HCT116 (cell line): ENCODE data around the gene MINK1.

Source experiments
- CTCF ChIP-seq, 3 experiments: fragments of 200-600 bp in 1 of 3; sonication (generic) in 1 of 3; IDR thresholded peaks in 2 of 3; conservative IDR thresholded peaks in 1 of 3; 2 replicates each; pipeline ENCODE4 v1.5.1; 2012 to 2017; ENCODE audit warnings: low read depth in 2 of 3, low read length in 2 of 3, antibody characterized with exemption in 1 of 3, borderline replicate concordance in 1 of 3, control low read depth in 1 of 3, mild to moderate bottlenecking in 1 of 3, mixed read lengths in 1 of 3, mixed run types in 1 of 3, moderate library complexity in 1 of 3; ENCODE audit not compliant: insufficient read depth in 1 of 3
- EZH2phosphoT487 ChIP-seq: fragments of 200-600 bp; IDR thresholded peaks from 2 replicates; pipeline ENCODE4 v1.6.1; 2018; ENCODE audit warnings: antibody characterized with exemption, borderline replicate concordance
- JUND ChIP-seq: IDR thresholded peaks from 2 replicates; pipeline ENCODE4 v1.6.1; 2012
- POLR2A ChIP-seq: IDR thresholded peaks from 2 replicates; pipeline ENCODE4 v1.7.0; 2011; ENCODE audit warnings: borderline replicate concordance; ENCODE audit not compliant: insufficient read depth, insufficient read length; ENCODE audit errors: extremely low read depth
- POLR2AphosphoS5 ChIP-seq: IDR thresholded peaks from 2 replicates; pipeline ENCODE4 v1.6.1; 2011; ENCODE audit warnings: mild to moderate bottlenecking, low read depth, low read length, moderate library complexity
- RAD21 ChIP-seq: IDR thresholded peaks from 2 replicates; pipeline ENCODE4 v1.6.1; 2012; ENCODE audit warnings: low read depth, mild to moderate bottlenecking
- SIN3A ChIP-seq: IDR thresholded peaks from 2 replicates; pipeline ENCODE4 v1.6.1; 2012; ENCODE audit warnings: low read depth
- SP1 ChIP-seq: IDR thresholded peaks from 2 replicates; pipeline ENCODE4 v1.6.1; 2012; ENCODE audit warnings: low read depth
- TCF7L2 ChIP-seq: IDR thresholded peaks from 2 replicates; pipeline ENCODE4 v1.7.0; 2011; ENCODE audit warnings: borderline replicate concordance, inconsistent platforms; ENCODE audit not compliant: insufficient read depth, insufficient read length; ENCODE audit errors: extremely low read depth
- ZNF274 ChIP-seq: fragments of 200-500 bp; sonication (Bioruptor generic); IDR thresholded peaks from 2 replicates; pipeline ENCODE4 v1.6.1; 2014; ENCODE audit warnings: mild to moderate bottlenecking, low read depth, low read length, inconsistent platforms
- TF ChIP-seq, protein P1 (sequence below): IDR thresholded peaks from 2 replicates; pipeline ENCODE4 v1.6.1; 2012; ENCODE audit warnings: low read depth
- TF ChIP-seq, protein P2 (sequence below): IDR thresholded peaks from 2 replicates; pipeline ENCODE4 v1.6.1; 2012
- TF ChIP-seq, protein P3 (sequence below): IDR thresholded peaks from 2 replicates; pipeline ENCODE4 v1.6.1; 2012

- no peak for TF ChIP-seq CTCF (IDR thresholded peaks at IDR 0.05 in 2 of 3, conservative IDR thresholded peaks at IDR 0.05 in 1 of 3; ENCODE audit: borderline replicate concordance in 1 of 3, insufficient read depth in 1 of 3, low read depth in 2 of 3, low read length in 2 of 3)
- TF ChIP-seq POLR2AphosphoS5, result no peak
- TF ChIP-seq JUND, result no peak
- no peak for TF ChIP-seq SP1
- no peak for TF ChIP-seq POLR2A
- no peak for TF ChIP-seq TCF7L2
- TF ChIP-seq, protein P1, sequence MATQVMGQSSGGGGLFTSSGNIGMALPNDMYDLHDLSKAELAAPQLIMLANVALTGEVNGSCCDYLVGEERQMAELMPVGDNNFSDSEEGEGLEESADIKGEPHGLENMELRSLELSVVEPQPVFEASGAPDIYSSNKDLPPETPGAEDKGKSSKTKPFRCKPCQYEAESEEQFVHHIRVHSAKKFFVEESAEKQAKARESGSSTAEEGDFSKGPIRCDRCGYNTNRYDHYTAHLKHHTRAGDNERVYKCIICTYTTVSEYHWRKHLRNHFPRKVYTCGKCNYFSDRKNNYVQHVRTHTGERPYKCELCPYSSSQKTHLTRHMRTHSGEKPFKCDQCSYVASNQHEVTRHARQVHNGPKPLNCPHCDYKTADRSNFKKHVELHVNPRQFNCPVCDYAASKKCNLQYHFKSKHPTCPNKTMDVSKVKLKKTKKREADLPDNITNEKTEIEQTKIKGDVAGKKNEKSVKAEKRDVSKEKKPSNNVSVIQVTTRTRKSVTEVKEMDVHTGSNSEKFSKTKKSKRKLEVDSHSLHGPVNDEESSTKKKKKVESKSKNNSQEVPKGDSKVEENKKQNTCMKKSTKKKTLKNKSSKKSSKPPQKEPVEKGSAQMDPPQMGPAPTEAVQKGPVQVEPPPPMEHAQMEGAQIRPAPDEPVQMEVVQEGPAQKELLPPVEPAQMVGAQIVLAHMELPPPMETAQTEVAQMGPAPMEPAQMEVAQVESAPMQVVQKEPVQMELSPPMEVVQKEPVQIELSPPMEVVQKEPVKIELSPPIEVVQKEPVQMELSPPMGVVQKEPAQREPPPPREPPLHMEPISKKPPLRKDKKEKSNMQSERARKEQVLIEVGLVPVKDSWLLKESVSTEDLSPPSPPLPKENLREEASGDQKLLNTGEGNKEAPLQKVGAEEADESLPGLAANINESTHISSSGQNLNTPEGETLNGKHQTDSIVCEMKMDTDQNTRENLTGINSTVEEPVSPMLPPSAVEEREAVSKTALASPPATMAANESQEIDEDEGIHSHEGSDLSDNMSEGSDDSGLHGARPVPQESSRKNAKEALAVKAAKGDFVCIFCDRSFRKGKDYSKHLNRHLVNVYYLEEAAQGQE, result no peak
- TF ChIP-seq SIN3A, result no peak
- TF ChIP-seq EZH2phosphoT487, result no peak
- TF ChIP-seq, protein P2, sequence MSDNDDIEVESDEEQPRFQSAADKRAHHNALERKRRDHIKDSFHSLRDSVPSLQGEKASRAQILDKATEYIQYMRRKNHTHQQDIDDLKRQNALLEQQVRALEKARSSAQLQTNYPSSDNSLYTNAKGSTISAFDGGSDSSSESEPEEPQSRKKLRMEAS, result no peak
- TF ChIP-seq, protein P3, sequence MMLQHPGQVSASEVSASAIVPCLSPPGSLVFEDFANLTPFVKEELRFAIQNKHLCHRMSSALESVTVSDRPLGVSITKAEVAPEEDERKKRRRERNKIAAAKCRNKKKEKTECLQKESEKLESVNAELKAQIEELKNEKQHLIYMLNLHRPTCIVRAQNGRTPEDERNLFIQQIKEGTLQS, result no peak
- no peak for TF ChIP-seq RAD21
- no peak for TF ChIP-seq ZNF274
Measured at GRCh38 chr17:4877089-4877488, 43.9 kb downstream of the MINK1 start.
